Mesendoderm (in vitro differentiated cells): ENCODE data around the gene MAFF.
"Not testable (repeated sequence)": the region's sequence is repeated elsewhere in the genome, so short reads cannot be mapped to it uniquely, and the experiment has no call there.

ENCODE experiments used
- DNase-seq: peaks from one replicate; pipeline ENCODE4 v3.0.0; 2013
- H2AK5ac ChIP-seq: 2 replicates; pipeline ENCODE4 v1.6.1; 2013; ENCODE audit warnings: low read length, inconsistent platforms
- H2BK120ac ChIP-seq: 2 replicates; pipeline ENCODE4 v1.6.1; 2013; ENCODE audit warnings: low read depth, mild to moderate bottlenecking, low read length, moderate library complexity, mixed read lengths
- H2BK15ac ChIP-seq: replicated peaks from 2 replicates; pipeline ENCODE4 v1.6.1; 2013; ENCODE audit warnings: low read depth, mild to moderate bottlenecking, moderate library complexity
- H2BK5ac ChIP-seq: 2 replicates; pipeline ENCODE4 v1.6.1; 2013; ENCODE audit warnings: low read length, inconsistent platforms
- H3K18ac ChIP-seq: 2 replicates; pipeline ENCODE4 v1.6.1; 2013; ENCODE audit warnings: mild to moderate bottlenecking, low read length, mixed read lengths
- H3K23ac ChIP-seq: one replicate; pipeline ENCODE4 v1.6.1; 2013; ENCODE audit warnings: low read length
- H3K27ac ChIP-seq: 2 replicates; pipeline ENCODE4 v1.5.1; 2013; ENCODE audit warnings: low read depth, mild to moderate bottlenecking, inconsistent platforms, low read length, moderate library complexity
- H3K27me3 ChIP-seq: 2 replicates; pipeline ENCODE4 v1.6.1; 2013; ENCODE audit warnings: low read length, control low read depth, mild to moderate bottlenecking, inconsistent platforms; ENCODE audit not compliant: insufficient read depth, poor library complexity
- H3K36me3 ChIP-seq: 2 replicates; pipeline ENCODE4 v1.6.1; 2013; ENCODE audit warnings: low read length, inconsistent platforms; ENCODE audit not compliant: control insufficient read depth, insufficient read depth
- H3K4ac ChIP-seq: one replicate; pipeline ENCODE4 v1.6.1; 2013; ENCODE audit warnings: low read depth, mild to moderate bottlenecking, low read length, moderate library complexity
- H3K4me1 ChIP-seq: 2 replicates; pipeline ENCODE4 v1.6.1; 2013; ENCODE audit warnings: low read depth, low read length, inconsistent platforms; ENCODE audit not compliant: control insufficient read depth
- H3K4me2 ChIP-seq: 2 replicates; pipeline ENCODE4 v1.6.1; 2013; ENCODE audit warnings: low read length
- H3K4me3 ChIP-seq: 2 replicates; pipeline ENCODE4 v1.5.1; 2013; ENCODE audit warnings: mild to moderate bottlenecking, low read length
- H3K56ac ChIP-seq: one replicate; pipeline ENCODE4 v1.6.1; 2013; ENCODE audit warnings: low read length
- H3K79me1 ChIP-seq: 2 replicates; pipeline ENCODE4 v1.6.1; 2013; ENCODE audit warnings: low read length, inconsistent platforms
- H3K79me2 ChIP-seq: 2 replicates; pipeline ENCODE4 v1.6.1; 2013; ENCODE audit warnings: mild to moderate bottlenecking, low read length; ENCODE audit not compliant: control insufficient read depth, insufficient read depth
- H3K9ac ChIP-seq: 2 replicates; pipeline ENCODE4 v1.6.1; 2013; ENCODE audit warnings: low read length, inconsistent platforms
- H4K5ac ChIP-seq: one replicate; pipeline ENCODE4 v1.6.1; 2013; ENCODE audit warnings: low read length
- H4K8ac ChIP-seq: one replicate; pipeline ENCODE4 v1.6.1; 2013; ENCODE audit warnings: low read depth, mild to moderate bottlenecking, control low read depth, low read length, moderate library complexity
- WGBS: extraction: QIAGEN DNeasy Blood & Tissue Kit; methylation state at CpG from one replicate; pipeline ENCODE4 v1.1.7; 2013; ENCODE audit warnings: low lambda C conversion rate, missing lambda C conversion rate; ENCODE audit not compliant: insufficient coverage; ENCODE audit errors: extremely low coverage; 5-methylcytosine and 5-hydroxymethylcytosine counted together

Gene MAFF

DNA sequence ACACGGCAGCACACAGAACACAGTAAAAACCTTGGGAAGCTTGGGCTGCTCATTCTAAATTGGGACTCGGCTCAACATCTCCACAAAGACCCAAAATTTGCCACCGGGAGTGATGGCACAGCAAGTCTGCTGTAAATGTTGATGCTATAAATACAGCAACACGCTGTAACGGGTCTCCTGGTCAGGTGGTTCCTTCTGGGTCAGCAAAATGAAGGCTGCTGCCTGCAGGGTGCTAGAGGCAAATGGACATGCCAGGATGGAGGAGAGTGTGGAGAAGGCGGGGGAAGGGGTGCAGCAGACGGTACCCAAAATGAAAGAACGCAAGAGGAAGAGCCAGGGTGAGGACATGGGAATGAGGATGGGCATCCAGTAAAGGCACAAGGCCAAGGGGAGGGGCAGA lies 30.4 kb downstream of the MAFF start:
- Histone ChIP-seq H3K4me3 (no peak overlapping the region), H3K36me3 (peaks cover 5% of the 10 kb centered on the region), H4K5ac (no peak overlapping the region), H2BK15ac (no peak overlapping the region), H2BK5ac (no peak overlapping the region), H2BK120ac (no peak overlapping the region), H3K79me1 (no peaks in the 10 kb centered on the region), H3K56ac (no peak overlapping the region), H3K9ac (no peak overlapping the region), H4K8ac (no peak overlapping the region), H3K4ac (no peak overlapping the region), H3K27ac (no peak overlapping the region), H3K79me2 (no peaks in the 10 kb centered on the region), H2AK5ac (no peak overlapping the region), H3K4me2 (no peak overlapping the region), H3K23ac (no peak overlapping the region), H3K18ac (no peak overlapping the region), H3K4me1 (no peaks in the 10 kb centered on the region), H3K27me3 (no peaks in the 10 kb centered on the region)
- no peak for DNase-seq
- WGBS = no CpG with 5 or more reads among the region's 8 CpGs

DNA sequence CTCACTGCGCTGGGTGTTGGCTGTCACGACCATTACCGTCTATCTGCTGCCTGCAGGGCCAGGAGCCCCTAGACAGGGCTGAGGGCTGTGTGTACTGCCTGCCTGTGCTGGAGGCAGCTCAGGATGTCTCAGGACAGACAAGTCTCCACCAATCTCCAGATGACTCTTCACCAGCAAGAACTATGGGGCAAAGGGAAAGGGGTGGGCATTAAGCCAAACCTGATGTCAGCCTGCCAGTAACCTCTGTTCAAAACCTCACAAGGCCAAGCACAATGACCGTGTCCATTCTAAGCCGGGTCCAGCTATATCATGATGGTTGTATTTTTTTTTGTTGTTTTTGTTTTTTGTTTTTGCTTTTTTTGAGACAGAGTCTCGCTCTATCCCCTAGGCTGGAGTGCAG lies 31.6 kb downstream of the MAFF start:
- no peak overlapping the region for H3K27ac ChIP-seq
- H2BK5ac ChIP-seq = no peak overlapping the region
- no peak overlapping the region for H2BK15ac ChIP-seq
- no peak overlapping the region for H3K4me2 ChIP-seq
- H3K4ac ChIP-seq = no peak overlapping the region
- DNase-seq = no peak
- H3K4me1 ChIP-seq = no peaks in the 10 kb centered on the region
- no peak overlapping the region for H3K9ac ChIP-seq
- no peak overlapping the region for H2AK5ac ChIP-seq
- H3K18ac ChIP-seq = no peak overlapping the region
- H3K36me3 ChIP-seq = peaks cover 5% of the 10 kb centered on the region
- no peak overlapping the region for H4K8ac ChIP-seq
- H3K79me1 ChIP-seq = no peaks in the 10 kb centered on the region
- no CpG with 5 or more reads among the region's 6 CpGs for WGBS
- no peak overlapping the region for H2BK120ac ChIP-seq
- no peak overlapping the region for H4K5ac ChIP-seq
- no peak overlapping the region for H3K4me3 ChIP-seq
- no peaks in the 10 kb centered on the region for H3K79me2 ChIP-seq
- H3K56ac ChIP-seq = no peak overlapping the region
- no peaks in the 10 kb centered on the region for H3K27me3 ChIP-seq
- no peak overlapping the region for H3K23ac ChIP-seq

- no CpG with 5 or more reads among the region's 10 CpGs for WGBS
- H3K4me2 ChIP-seq, H4K8ac ChIP-seq, H3K79me1 ChIP-seq, H3K4me1 ChIP-seq, H3K4me3 ChIP-seq, H3K36me3 ChIP-seq, H3K27ac ChIP-seq, H3K4ac ChIP-seq, H2AK5ac ChIP-seq, H3K56ac ChIP-seq, H3K27me3 ChIP-seq, DNase-seq, H3K18ac ChIP-seq, H2BK120ac ChIP-seq, H2BK5ac ChIP-seq, H3K23ac ChIP-seq, H4K5ac ChIP-seq, H3K79me2 ChIP-seq, H3K9ac ChIP-seq, H2BK15ac ChIP-seq: not testable (repeated sequence)
Measured at GRCh38 chr22:38233856-38234255, 32.1 kb downstream of the MAFF start.

DNA sequence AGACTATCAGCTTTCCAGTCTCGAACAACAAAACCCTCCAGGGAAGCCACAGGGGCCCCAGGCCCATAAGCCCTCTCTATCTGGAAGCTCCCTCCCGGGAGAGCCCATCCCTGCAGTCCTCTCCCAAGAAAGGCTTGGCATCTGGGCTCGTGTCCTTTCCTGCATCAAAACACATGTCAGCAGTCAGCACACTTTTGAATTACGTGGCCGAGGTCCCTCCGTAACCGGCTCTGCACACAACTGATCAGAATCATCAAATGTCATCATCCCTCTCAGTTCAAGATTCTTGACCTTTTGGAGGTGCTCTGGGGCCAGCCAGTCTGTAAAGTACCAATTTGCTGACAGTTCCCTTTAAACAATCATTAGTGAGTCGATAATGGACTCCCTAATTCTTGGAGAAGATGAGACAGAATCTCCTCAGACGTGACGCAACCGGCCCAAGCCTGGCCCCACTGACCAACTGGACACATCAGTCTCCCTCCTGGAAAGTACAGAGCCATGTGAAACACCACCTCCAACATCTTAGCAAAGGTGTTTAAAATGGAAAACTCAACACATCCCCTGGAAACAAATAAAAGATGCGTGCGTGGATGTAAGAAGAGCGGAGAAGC lies 33.6 kb downstream of the MAFF start:
- Histone ChIP-seq H3K36me3 (peaks cover 5% of the 10 kb centered on the region), H2BK120ac (no peak overlapping the region), H2BK15ac (no peak overlapping the region), H2AK5ac (no peak overlapping the region), H3K4me1 (no peaks in the 10 kb centered on the region), H3K4me2 (no peak overlapping the region), H3K27ac (no peak overlapping the region), H2BK5ac (no peak overlapping the region), H3K18ac (no peak overlapping the region), H3K4me3 (no peak overlapping the region), H3K23ac (no peak overlapping the region), H3K79me2 (no peaks in the 10 kb centered on the region), H4K8ac (no peak overlapping the region), H3K27me3 (no peaks in the 10 kb centered on the region), H3K79me1 (no peaks in the 10 kb centered on the region), H3K56ac (no peak overlapping the region), H3K4ac (no peak overlapping the region), H3K9ac (no peak overlapping the region), H4K5ac (no peak overlapping the region)
- no CpG with 5 or more reads among the region's 14 CpGs for WGBS
- no peak for DNase-seq

DNA sequence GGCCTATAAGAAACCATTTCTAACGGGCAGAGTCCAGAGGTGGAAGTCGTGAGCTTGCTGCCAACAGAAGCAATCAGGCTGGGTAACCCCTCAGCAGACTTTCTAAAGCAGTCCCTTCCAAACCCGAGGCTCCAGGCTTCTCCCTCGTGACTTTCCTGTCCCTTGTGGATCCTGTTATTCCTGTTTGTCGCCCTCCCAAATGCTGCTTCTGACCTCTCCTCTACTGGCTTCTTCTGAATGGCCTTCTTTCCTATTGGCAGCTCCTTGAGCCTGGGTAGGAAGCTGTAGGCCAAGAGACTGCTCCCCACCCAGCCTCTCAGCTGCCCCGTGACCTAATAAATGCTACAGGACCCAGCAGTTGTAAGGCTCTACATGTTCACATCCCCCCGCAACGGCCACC lies 35.0 kb downstream of the MAFF start:
- H3K56ac ChIP-seq = no peak overlapping the region
- no peak overlapping the region for H4K8ac ChIP-seq
- no peaks in the 10 kb centered on the region for H3K79me1 ChIP-seq
- no peak overlapping the region for H3K4me3 ChIP-seq
- no peak overlapping the region for H3K9ac ChIP-seq
- H3K23ac ChIP-seq = no peak overlapping the region
- no peak overlapping the region for H3K4me2 ChIP-seq
- H3K27ac ChIP-seq = no peak overlapping the region
- H2BK120ac ChIP-seq = no peak overlapping the region
- H3K79me2 ChIP-seq = no peaks in the 10 kb centered on the region
- no peak overlapping the region for H2BK5ac ChIP-seq
- no peaks in the 10 kb centered on the region for H3K27me3 ChIP-seq
- no CpG with 5 or more reads among the region's 8 CpGs for WGBS
- H3K18ac ChIP-seq = no peak overlapping the region
- H3K4ac ChIP-seq = no peak overlapping the region
- DNase-seq = no peak
- no peak overlapping the region for H2BK15ac ChIP-seq
- no peak overlapping the region for H4K5ac ChIP-seq
- H3K4me1 ChIP-seq = no peaks in the 10 kb centered on the region
- peaks cover 1% of the 10 kb centered on the region for H3K36me3 ChIP-seq
- H2AK5ac ChIP-seq = no peak overlapping the region

DNA sequence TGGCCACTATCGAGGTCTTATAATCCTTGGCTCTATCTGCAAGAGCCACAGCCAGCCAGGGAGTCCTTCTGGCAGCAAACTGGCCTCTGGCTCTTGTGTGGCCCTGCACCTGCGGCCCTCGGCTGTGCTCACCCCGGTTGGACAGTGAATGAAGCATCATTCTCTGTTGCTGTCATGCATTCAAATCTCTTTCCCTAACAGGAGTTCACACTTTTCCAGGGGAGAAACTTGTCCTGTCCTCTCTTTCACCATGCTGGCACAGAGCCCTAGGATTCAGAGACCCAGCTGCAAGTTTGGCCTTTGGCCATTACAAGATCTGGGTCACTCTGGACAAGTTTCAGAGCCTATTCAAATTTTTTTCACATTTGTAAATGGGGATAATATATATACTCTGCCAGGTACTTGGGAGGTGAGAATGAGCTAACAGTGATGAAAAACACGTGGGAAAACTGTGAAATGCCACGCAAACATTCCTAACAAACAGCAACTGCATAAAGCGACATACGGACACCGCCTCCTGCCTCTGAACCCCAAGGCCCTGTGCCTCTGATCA lies 36.8 kb downstream of the MAFF start:
- no peak overlapping the region for H2BK120ac ChIP-seq
- H3K79me2 ChIP-seq = no peaks in the 10 kb centered on the region
- no peaks in the 10 kb centered on the region for H3K36me3 ChIP-seq
- DNase-seq = no peak
- no peaks in the 10 kb centered on the region for H3K4me1 ChIP-seq
- no peak overlapping the region for H2AK5ac ChIP-seq
- H4K5ac ChIP-seq = no peak overlapping the region
- H3K27ac ChIP-seq = no peak overlapping the region
- H3K56ac ChIP-seq = no peak overlapping the region
- H3K9ac ChIP-seq = no peak overlapping the region
- no peak overlapping the region for H3K23ac ChIP-seq
- no CpG with 5 or more reads among the region's 9 CpGs for WGBS
- H3K4ac ChIP-seq = no peak overlapping the region
- no peak overlapping the region for H3K4me3 ChIP-seq
- H4K8ac ChIP-seq = no peak overlapping the region
- H3K27me3 ChIP-seq = no peaks in the 10 kb centered on the region
- H2BK5ac ChIP-seq = no peak overlapping the region
- no peak overlapping the region for H3K18ac ChIP-seq
- H3K79me1 ChIP-seq = no peaks in the 10 kb centered on the region
- H3K4me2 ChIP-seq = no peak overlapping the region
- no peak overlapping the region for H2BK15ac ChIP-seq
